NCI-H1092 treated with DMSO at 0.1 percent for 48 hours (cell line): ENCODE measurements around the gene LHFPL4.

Experiments
- DNase-seq: peaks from one replicate; lab custom pipeline; 2025; lab: John Stamatoyannopoulos, UW

Gene LHFPL4

GRCh38 chr3:9473496-9474065 lies 80.0 kb downstream of the LHFPL4 start:
- no peak for DNase-seq

- no peak for DNase-seq
Observed at GRCh38 chr3:9469986-9470385, 83.6 kb downstream of the LHFPL4 start.

- DNase-seq = no peak
Observed at GRCh38 chr3:9468460-9468859, 85.2 kb downstream of the LHFPL4 start.

- DNase-seq = no peak
Observed at GRCh38 chr3:9467451-9467850, 86.2 kb downstream of the LHFPL4 start.

GRCh38 chr3:9455596-9456131 lies 98.0 kb downstream of the LHFPL4 start:
- no peak for DNase-seq

- no peak for DNase-seq
Observed at GRCh38 chr3:9452417-9452816, 101.2 kb downstream of the LHFPL4 start.

GRCh38 chr3:9450991-9451390 lies 102.6 kb downstream of the LHFPL4 start:
- no peak for DNase-seq

- no peak for DNase-seq
Observed at GRCh38 chr3:9450126-9450525, 103.5 kb downstream of the LHFPL4 start.

- DNase-seq = no peak
Observed at GRCh38 chr3:9448643-9449042, 105.0 kb downstream of the LHFPL4 start.
